ENCODE data around the gene YARS1. TPM values are rescaled to one million over a fixed set of nuclear protein-coding genes. Genes with fewer than 3 reads are reported as not detected.

Gene YARS1
- total and polyA plus RNA-seq, 2 of the 13 experiments (the other 11 are each of a cell fraction or from before 2014, with no cell fraction given) = 50.1 to 113 TPM

DNA sequence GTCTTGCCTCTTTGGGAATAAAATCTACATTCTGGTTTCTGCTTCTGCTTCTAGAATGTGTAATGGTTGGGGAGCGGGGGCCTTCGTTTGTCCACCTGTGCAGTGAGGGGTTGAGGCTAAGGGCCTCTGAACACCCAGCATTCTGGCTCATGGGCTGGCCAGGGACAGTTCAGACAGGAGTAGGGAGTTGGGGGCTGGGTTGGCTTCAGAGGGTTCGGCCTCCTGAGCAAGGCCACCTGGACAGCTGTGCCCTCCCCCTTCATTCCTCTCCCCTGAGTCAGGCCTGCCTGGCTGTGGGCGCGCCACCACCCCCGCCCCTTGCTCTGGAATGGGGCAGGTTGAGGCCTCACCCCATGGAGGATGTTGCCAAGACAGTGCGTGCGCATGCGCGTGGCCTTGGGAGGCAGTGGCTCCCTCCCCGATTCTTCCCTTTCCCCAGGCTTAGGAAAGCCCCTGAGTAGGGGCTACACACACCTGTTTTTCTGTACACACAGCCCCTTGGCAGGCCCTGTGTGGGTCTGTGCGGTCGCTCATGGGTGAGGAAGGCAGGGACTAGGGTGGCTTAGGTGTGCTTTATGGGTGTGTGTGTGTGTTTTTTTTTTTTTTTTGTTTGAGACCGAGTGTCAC, 57.0 kb downstream of the YARS1 start (continued):
- TF ChIP-seq, protein P1, sequence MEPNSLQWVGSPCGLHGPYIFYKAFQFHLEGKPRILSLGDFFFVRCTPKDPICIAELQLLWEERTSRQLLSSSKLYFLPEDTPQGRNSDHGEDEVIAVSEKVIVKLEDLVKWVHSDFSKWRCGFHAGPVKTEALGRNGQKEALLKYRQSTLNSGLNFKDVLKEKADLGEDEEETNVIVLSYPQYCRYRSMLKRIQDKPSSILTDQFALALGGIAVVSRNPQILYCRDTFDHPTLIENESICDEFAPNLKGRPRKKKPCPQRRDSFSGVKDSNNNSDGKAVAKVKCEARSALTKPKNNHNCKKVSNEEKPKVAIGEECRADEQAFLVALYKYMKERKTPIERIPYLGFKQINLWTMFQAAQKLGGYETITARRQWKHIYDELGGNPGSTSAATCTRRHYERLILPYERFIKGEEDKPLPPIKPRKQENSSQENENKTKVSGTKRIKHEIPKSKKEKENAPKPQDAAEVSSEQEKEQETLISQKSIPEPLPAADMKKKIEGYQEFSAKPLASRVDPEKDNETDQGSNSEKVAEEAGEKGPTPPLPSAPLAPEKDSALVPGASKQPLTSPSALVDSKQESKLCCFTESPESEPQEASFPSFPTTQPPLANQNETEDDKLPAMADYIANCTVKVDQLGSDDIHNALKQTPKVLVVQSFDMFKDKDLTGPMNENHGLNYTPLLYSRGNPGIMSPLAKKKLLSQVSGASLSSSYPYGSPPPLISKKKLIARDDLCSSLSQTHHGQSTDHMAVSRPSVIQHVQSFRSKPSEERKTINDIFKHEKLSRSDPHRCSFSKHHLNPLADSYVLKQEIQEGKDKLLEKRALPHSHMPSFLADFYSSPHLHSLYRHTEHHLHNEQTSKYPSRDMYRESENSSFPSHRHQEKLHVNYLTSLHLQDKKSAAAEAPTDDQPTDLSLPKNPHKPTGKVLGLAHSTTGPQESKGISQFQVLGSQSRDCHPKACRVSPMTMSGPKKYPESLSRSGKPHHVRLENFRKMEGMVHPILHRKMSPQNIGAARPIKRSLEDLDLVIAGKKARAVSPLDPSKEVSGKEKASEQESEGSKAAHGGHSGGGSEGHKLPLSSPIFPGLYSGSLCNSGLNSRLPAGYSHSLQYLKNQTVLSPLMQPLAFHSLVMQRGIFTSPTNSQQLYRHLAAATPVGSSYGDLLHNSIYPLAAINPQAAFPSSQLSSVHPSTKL (CRISPR knock-in tag; IDR thresholded peaks at IDR 0.05) = peak; percentile 69
- TF ChIP-seq, protein P2, sequence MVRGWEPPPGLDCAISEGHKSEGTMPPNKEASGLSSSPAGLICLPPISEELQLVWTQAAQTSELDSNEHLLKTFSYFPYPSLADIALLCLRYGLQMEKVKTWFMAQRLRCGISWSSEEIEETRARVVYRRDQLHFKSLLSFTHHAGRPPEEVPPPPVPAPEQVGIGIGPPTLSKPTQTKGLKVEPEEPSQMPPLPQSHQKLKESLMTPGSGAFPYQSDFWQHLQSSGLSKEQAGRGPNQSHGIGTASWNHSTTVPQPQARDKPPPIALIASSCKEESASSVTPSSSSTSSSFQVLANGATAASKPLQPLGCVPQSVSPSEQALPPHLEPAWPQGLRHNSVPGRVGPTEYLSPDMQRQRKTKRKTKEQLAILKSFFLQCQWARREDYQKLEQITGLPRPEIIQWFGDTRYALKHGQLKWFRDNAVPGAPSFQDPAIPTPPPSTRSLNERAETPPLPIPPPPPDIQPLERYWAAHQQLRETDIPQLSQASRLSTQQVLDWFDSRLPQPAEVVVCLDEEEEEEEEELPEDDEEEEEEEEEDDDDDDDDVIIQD (CRISPR knock-in tag; IDR thresholded peaks at IDR 0.05; ENCODE audit: low read depth) = 0 out of 2 replicates have a peak, but pooled peaks have one; percentile 32
- TF ChIP-seq ZNF143 (CRISPR knock-in tag; IDR thresholded peaks at IDR 0.05) (no peak), RBAK (CRISPR knock-in tag; IDR thresholded peaks at IDR 0.05) (no peak), REST (IDR thresholded peaks at IDR 0.05; ENCODE audit: borderline replicate concordance in 1 of 2, low read depth in 1 of 2, low read length in 2 of 2) (no peak), RAD51 (IDR thresholded peaks at IDR 0.05; ENCODE audit: borderline replicate concordance) (no peak), ZNF343 (CRISPR knock-in tag; IDR thresholded peaks at IDR 0.05) (no peak), KLF6 (CRISPR knock-in tag; IDR thresholded peaks at IDR 0.05) (no peak), RXRA (CRISPR knock-in tag; IDR thresholded peaks at IDR 0.05) (peak; percentile 81), ZNF17 (CRISPR knock-in tag; IDR thresholded peaks at IDR 0.05) (no peak), HCFC1 (IDR thresholded peaks at IDR 0.05; ENCODE audit: low read depth, low read length) (no peak), TEAD3 (CRISPR knock-in tag; optimal IDR thresholded peaks at IDR 0.05; ENCODE audit: borderline replicate concordance) (peak; percentile 99), ZNF549 (CRISPR knock-in tag; IDR thresholded peaks at IDR 0.05) (no peak), HNF4A (CRISPR knock-in tag; IDR thresholded peaks at IDR 0.05) (peak; percentile 62)
- TF ChIP-seq, protein P3, sequence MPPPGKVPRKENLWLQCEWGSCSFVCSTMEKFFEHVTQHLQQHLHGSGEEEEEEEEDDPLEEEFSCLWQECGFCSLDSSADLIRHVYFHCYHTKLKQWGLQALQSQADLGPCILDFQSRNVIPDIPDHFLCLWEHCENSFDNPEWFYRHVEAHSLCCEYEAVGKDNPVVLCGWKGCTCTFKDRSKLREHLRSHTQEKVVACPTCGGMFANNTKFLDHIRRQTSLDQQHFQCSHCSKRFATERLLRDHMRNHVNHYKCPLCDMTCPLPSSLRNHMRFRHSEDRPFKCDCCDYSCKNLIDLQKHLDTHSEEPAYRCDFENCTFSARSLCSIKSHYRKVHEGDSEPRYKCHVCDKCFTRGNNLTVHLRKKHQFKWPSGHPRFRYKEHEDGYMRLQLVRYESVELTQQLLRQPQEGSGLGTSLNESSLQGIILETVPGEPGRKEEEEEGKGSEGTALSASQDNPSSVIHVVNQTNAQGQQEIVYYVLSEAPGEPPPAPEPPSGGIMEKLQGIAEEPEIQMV (CRISPR knock-in tag; IDR thresholded peaks at IDR 0.05; ENCODE audit: low read depth) = no peak

Measured in HepG2 (cell line).